HG03097 (cell line): ENCODE results near the gene ERBB4.
A peak's percentile ranks its signal among the peaks of the same experiment; 100 is the strongest.

Experiments used
- ATAC-seq: cut with Tn5 transposase; IDR thresholded peaks from one replicate; pipeline ENCODE4 v1.9.1; 2021; ENCODE audit not compliant: unreplicated experiment, low FRiP score

Gene ERBB4

GRCh38 chr2:212158081-212158480 is 380.5 kb downstream of the ERBB4 start:
- ATAC-seq: no peak

- ATAC-seq: no peak
These were observed 381.6 kb downstream of the ERBB4 start for GRCh38 chr2:212157012-212157411.

GRCh38 chr2:212156088-212156487 is 382.5 kb downstream of the ERBB4 start:
- no peak for ATAC-seq

GRCh38 chr2:212154477-212154878 is 384.1 kb downstream of the ERBB4 start:
- no peak for ATAC-seq

DNA sequence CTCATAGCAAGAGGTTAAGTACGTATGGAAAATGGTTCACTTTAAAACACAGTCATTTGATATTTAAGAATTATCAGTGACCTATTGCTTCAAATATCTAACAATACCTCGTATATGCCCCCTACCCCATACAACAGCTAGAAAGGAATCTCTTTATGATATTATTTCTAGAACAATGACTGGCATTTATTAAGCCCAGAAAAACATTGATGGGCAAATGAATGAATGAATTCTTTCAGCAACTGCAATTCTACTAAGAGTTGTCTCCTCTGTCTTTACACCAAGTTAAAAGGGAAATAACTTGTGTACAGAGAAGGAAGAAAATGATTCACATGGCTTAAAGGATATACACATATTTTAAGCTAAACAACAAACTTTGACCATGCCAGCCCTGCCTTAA is 384.7 kb downstream of the ERBB4 start:
- no peak for ATAC-seq

GRCh38 chr2:212147921-212148513 is 390.6 kb downstream of the ERBB4 start:
- ATAC-seq: no peak

GRCh38 chr2:212146416-212146815 is 392.2 kb downstream of the ERBB4 start:
- ATAC-seq: no peak

DNA sequence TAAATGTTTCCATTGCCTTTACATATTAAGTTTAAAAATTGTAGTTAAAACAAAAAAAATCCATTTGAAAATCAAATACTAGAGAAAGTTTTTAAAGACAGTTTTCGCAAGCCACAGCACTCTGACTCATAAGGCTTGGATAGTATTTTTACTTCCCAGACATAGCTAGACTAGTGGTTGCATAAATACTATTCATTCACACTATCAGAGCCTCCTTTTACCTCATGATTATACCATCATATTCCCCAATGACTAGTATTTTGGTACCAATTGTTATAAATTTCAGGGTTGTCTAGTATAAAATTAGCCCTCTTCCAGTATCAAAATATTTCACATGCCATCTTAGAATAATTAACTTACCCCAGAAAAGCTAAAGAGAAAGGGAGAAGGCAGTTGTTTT is 393.5 kb downstream of the ERBB4 start:
- no peak for ATAC-seq

DNA sequence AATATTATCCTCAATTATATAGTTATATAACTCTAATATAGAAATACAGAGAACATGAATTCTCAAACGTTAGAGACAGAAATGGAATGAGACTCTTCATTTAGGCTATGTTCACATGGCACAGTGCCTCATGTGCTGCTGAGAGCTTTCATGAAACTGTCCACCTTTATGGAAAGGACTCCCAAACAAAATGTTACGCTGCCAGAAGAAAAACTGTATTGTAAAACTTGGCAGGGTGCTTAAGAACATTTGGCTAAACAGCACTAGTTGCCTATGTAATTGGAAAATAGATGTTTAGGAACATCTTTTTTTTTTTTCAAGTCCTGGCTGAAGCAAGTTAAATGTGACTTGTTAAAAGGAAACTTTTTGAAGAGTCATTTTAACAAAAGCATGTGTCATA is 396.0 kb downstream of the ERBB4 start:
- ATAC-seq: no peak

- no peak for ATAC-seq
These were observed 397.1 kb downstream of the ERBB4 start for GRCh38 chr2:212141499-212141898.

- ATAC-seq: peak; percentile 47
These were observed 402.3 kb downstream of the ERBB4 start for GRCh38 chr2:212136216-212136795.

- ATAC-seq: no peak
These were observed 402.9 kb downstream of the ERBB4 start for GRCh38 chr2:212135739-212136138.

DNA sequence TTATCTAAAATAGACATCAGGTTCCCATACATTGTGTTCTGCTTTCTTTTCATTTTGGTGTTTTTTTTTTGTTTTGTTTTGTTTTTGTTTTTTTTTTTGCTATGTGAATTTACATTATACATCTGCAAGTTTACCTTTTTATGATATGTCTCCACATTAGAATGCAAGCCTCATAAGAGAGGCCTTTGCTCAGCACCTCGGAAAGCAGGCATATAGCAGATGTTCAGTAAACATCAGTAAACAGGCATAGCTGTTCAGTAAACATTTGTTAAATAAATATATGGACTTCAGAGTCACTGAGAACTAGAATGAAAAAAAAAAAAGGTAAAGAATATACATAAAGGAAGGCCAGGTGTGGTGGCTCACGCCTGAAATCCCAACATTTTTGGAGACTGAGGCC is 405.3 kb downstream of the ERBB4 start:
- ATAC-seq: no peak

- no peak for ATAC-seq
These were observed 414.0 kb downstream of the ERBB4 start for GRCh38 chr2:212124598-212124997.

GRCh38 chr2:212119591-212119990 is 419.0 kb downstream of the ERBB4 start:
- no peak for ATAC-seq

- ATAC-seq: no peak
These were observed 420.7 kb downstream of the ERBB4 start for GRCh38 chr2:212117926-212118325.

GRCh38 chr2:212114489-212114888 is 424.1 kb downstream of the ERBB4 start:
- no peak for ATAC-seq

DNA sequence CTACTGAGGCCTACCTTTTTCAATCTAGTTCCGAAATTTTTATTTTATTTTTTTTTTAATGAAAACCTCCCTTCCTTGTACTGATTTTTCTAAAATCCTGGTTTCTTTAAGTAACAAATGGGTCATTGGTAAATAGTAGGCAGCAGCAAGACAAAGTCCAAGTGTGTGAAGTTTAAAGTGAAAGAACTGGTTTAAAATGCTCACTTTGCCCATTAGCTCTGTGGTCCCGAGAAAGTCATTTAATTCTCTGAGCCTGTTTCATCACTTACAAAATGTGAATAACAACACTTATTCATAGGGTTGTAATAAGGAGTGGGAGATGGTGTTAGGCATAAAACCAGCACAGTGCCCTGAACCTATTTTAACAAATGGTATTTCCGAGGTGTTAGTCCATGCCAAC is 426.2 kb downstream of the ERBB4 start:
- ATAC-seq: no peak

GRCh38 chr2:212109792-212110680 is 428.6 kb downstream of the ERBB4 start:
- ATAC-seq: no peak

DNA sequence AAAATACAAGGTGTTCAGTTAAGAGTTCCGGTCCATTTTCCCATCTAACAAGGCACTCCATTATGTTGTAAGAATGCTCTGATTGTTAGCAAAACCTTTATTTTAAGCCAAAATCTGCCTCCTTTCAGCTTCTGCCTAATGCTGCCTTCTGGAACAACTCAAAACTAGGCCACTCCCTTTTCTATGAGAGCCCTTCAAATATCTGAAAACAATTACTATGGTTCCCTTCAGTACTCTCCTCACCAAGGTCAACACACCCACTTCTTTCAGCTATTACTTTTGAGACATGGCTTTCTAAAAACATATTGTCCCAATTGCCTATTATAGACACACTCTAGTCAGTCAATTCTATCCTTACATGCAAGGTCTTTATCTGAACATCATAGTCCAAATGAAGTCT is 429.4 kb downstream of the ERBB4 start:
- no peak for ATAC-seq

DNA sequence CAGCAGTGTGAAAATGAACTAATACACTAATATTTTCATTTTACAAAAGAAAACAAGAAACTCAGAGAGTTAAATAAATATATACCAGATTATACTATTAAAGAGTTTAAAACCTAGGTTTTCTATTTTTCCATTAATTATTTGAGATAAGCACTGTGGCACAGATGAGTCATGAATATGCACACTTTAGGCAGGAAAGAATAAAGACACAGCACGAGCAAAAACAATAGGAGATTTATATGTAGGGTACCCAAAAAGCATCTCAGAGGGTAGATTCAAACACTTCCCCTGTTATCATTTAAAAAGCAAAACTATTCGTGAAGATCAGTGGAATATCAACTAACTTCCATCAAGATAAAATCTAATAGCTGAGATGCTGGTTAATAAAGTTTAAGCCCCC is 430.6 kb downstream of the ERBB4 start:
- no peak for ATAC-seq

DNA sequence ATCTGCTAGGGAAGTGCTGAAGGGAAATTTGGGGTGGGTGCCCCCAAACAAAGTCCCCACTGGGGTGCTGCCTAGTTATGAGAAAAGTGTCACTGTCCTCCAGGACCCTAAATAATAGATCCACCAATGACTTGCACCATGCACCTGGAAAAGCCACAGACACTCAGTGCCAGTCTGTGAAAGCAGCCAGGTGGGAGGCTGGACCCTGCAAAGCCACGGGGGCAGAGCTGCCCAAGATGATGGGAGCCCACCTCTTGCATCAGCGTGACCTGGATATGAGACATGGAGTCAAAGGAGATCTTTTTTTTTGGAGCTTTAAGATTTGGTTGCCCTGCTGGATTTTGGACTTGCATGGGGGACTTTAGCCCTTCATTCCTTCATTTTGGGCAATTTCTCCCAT is 431.6 kb downstream of the ERBB4 start:
- no peak for ATAC-seq
